HG02870 (cell line): ENCODE data around the gene DPH7.
"Not testable (repeated sequence)": the region's sequence is repeated elsewhere in the genome, so short reads cannot be mapped to it uniquely, and the experiment has no call there.

Experiments used
- ATAC-seq: cut with Tn5 transposase; IDR thresholded peaks from one replicate; pipeline ENCODE4 v1.9.1; 2021; ENCODE audit warnings: mild to moderate bottlenecking, moderate library complexity; ENCODE audit not compliant: unreplicated experiment

DPH7 gene

GRCh38 chr9:137521405-137521985 is 57.2 kb downstream of the DPH7 start:
- ATAC-seq: no peak

GRCh38 chr9:137520614-137521404 is 57.9 kb downstream of the DPH7 start:
- no peak for ATAC-seq

- ATAC-seq: no peak
Observed at GRCh38 chr9:137519553-137519952, 59.2 kb downstream of the DPH7 start.

GRCh38 chr9:137518661-137519459 is 59.9 kb downstream of the DPH7 start:
- not testable (repeated sequence) for ATAC-seq

GRCh38 chr9:137516144-137516917 is 62.4 kb downstream of the DPH7 start:
- no peak for ATAC-seq

- no peak for ATAC-seq
Observed at GRCh38 chr9:137515338-137515724, 63.4 kb downstream of the DPH7 start.

GRCh38 chr9:137514691-137515337 is 63.9 kb downstream of the DPH7 start:
- ATAC-seq: no peak

GRCh38 chr9:137513801-137514570 is 64.7 kb downstream of the DPH7 start:
- not testable (repeated sequence) for ATAC-seq

- ATAC-seq: not testable (repeated sequence)
Observed at GRCh38 chr9:137513136-137513535, 65.6 kb downstream of the DPH7 start.

- no peak for ATAC-seq
Observed at GRCh38 chr9:137511758-137512463, 66.8 kb downstream of the DPH7 start.

- not testable (repeated sequence) for ATAC-seq
Observed at GRCh38 chr9:137511126-137511525, 67.6 kb downstream of the DPH7 start.

GRCh38 chr9:137509198-137509597 is 69.5 kb downstream of the DPH7 start:
- ATAC-seq: no peak

GRCh38 chr9:137506702-137507171 is 72.0 kb downstream of the DPH7 start:
- no peak for ATAC-seq

- no peak for ATAC-seq
Observed at GRCh38 chr9:137506274-137506673, 72.5 kb downstream of the DPH7 start.

- no peak for ATAC-seq
Observed at GRCh38 chr9:137505421-137506140, 73.1 kb downstream of the DPH7 start.
